Occipital lobe (tissue), 2 donors: Measurements from ENCODE around the gene TYRO3. TPM values are rescaled to one million over a fixed set of nuclear protein-coding genes. Genes with fewer than 3 reads are reported as not detected.

ENCODE experiments used
- DNase-seq: peaks from one replicate; lab custom pipeline; 2025; lab: John Stamatoyannopoulos, UW
- total RNA-seq: library from RNA; depleted of rRNA; stranded (reverse); fragments of >200 nt; gene quantifications from one replicate; pipeline ENCODE4 v1.2.3, GENCODE V29; 2014

TYRO3 gene
- 20.3 TPM for total RNA-seq

- peak; percentile 73 for DNase-seq
Observed at GRCh38 chr15:41558400-41559238, at the start of gene TYRO3. TSS of gene TYRO3 (plus strand) at chr15:41559212. CDS start at chr15:41559258, 46 bp downstream.

GRCh38 chr15:41510728-41511127 is 48.3 kb upstream of the TYRO3 start:
- no peak for DNase-seq

- DNase-seq = no peak
Observed at GRCh38 chr15:41511331-41511898, 47.6 kb upstream of the TYRO3 start.

- DNase-seq = no peak
Observed at GRCh38 chr15:41511899-41512369, 47.1 kb upstream of the TYRO3 start.

GRCh38 chr15:41512512-41512939 is 46.5 kb upstream of the TYRO3 start:
- no peak for DNase-seq

GRCh38 chr15:41512940-41513505 is 46.0 kb upstream of the TYRO3 start:
- no peak for DNase-seq

GRCh38 chr15:41513506-41514227 is 45.3 kb upstream of the TYRO3 start, which contains the start of gene LTK:
TSS of gene LTK (minus strand) at chr15:41513827. CDS start at chr15:41513709, 118 bp downstream.
- DNase-seq = no peak

- DNase-seq = no peak
Observed at GRCh38 chr15:41517895-41518449, 41.0 kb upstream of the TYRO3 start.

- no peak for DNase-seq
Observed at GRCh38 chr15:41520636-41521035, 38.4 kb upstream of the TYRO3 start.

GRCh38 chr15:41521614-41522013 is 37.4 kb upstream of the TYRO3 start:
- DNase-seq = no peak

GRCh38 chr15:41523097-41523496 is 35.9 kb upstream of the TYRO3 start:
- DNase-seq = no peak

- DNase-seq = no peak
Observed at GRCh38 chr15:41530363-41530956, 28.6 kb upstream of the TYRO3 start.

GRCh38 chr15:41535544-41535943 is 23.5 kb upstream of the TYRO3 start:
- DNase-seq = no peak

- DNase-seq = no peak
Observed at GRCh38 chr15:41536866-41537265, 22.1 kb upstream of the TYRO3 start.

GRCh38 chr15:41543521-41543870 is 15.5 kb upstream of the TYRO3 start:
- DNase-seq = no peak

- peak; percentile 54 for DNase-seq
Observed at GRCh38 chr15:41544650-41545015, 14.4 kb upstream of the TYRO3 start.

- no peak for DNase-seq
Observed at GRCh38 chr15:41545218-41545617, 13.8 kb upstream of the TYRO3 start.

- no peak for DNase-seq
Observed at GRCh38 chr15:41546851-41547786, 11.9 kb upstream of the TYRO3 start.

GRCh38 chr15:41550066-41550775 is 8.8 kb upstream of the TYRO3 start:
- DNase-seq = no peak
